Ovary (tissue), 3 donors: ENCODE data around the gene PPM1K.

Experiments
- CTCF ChIP-seq, 3 donors: fragments of 450-650 bp in 2 of 3; fragments of 200-600 bp in 1 of 3; IDR thresholded peaks; one replicate each; pipeline versions ENCODE4 v1.5.1 to v1.8.0; 2016 to 2022; ENCODE audit warnings: antibody characterized with exemption in 3 of 3, mild to moderate bottlenecking in 1 of 3
- EP300 ChIP-seq: sonication (generic); formaldehyde crosslinking; IDR thresholded peaks from one replicate; pipeline ENCODE4 v1.6.1; 2017; ENCODE audit warnings: antibody characterized with exemption
- POLR2A ChIP-seq: fragments of 450-650 bp; IDR thresholded peaks from one replicate; pipeline ENCODE4 v1.6.1; 2017; ENCODE audit warnings: antibody characterized with exemption, mild to moderate bottlenecking, moderate library complexity
- donor health status: DM: no; HTN: no; CAD: no.

GRCh38 chr4:88327665-88328064 lies 43.3 kb upstream of the PPM1K start:
- TF ChIP-seq CTCF (IDR thresholded peaks at IDR 0.05) (no peak), POLR2A (no peak), EP300 (no peak)
